HG03520 (cell line): ENCODE results near the gene PLCH1.

Source experiments
- ATAC-seq: cut with Tn5 transposase; IDR thresholded peaks from one replicate; pipeline ENCODE4 v1.9.1; 2021; ENCODE audit warnings: mild to moderate bottlenecking, moderate library complexity; ENCODE audit not compliant: unreplicated experiment

Gene PLCH1

DNA sequence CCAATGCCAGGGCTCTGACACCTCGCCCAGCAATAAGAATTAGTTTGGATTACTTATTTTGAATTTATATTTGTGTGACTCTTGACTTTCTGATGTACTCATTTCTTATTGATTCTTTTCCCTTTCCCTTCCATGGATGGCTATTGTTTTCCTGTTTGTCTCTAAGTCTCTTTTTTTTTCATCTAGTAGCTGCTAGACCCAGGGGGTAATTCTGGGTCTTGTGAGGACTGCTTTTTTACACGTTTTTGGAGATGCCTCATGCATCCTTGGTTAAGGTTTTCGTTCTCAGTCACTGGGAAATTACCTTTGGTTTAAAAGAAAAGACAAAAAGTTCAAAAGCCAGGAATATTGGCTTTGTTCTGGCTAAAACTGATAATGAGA is 381.2 kb downstream of the PLCH1 start:
- no peak for ATAC-seq

DNA sequence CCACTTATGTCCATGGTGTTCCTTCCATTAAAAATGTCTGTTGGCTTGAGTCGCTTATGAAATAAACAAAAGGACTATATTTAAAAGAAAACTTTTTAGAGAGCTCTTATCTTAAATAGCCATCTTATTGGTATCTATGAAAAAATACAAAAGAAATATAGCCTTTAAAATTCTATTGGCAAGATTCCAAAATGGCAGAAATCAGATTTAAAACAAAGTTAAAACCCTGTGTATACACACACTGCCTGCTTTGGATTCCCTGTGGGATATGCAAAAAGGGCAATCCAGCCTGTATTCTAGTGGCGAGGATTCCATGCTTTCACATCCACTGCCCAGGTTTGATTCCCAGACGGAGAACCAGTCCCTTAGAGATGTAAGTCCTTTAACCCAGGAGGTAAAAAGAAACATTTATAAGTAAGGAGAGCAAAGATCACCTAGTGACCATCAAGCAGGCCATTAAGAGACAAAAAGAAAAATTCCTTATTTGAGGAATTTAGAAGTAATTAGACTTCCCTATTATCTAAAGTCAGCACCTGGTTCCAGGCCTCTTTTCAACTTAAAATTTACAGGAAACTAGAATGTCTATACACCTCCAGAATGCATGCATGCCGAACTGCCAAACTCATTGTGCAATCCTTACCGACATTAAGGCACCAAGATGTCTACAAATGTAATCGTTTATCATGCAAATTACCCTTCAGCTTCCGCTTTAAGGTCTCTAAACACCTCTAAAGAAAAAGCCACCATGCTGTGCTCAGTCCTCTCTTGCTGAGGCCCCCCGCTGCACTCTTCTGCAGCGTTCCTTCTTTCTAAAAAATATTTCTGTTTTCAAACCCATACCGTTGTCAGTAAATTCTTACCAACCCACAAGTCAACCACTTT is 381.8 kb downstream of the PLCH1 start:
- ATAC-seq: no peak

DNA sequence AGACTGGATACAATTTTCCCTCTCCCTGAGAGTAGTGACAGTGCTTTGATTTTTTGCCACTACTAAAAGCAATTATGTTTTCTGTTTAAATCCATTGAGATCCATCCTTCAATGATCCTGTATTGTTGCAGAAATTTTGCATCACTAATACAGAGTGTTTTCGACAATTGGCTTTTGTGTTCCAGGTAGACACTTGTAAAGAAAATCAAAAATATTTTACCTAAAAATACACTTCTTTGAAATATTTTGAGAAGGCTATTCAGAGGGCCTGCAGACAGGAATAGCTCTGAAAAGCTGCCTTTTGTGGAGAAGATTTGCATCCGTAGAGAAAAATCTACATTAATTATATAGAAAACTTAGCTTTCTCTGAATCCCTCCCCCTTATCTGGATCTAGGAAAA is 384.6 kb downstream of the PLCH1 start:
- ATAC-seq: no peak

DNA sequence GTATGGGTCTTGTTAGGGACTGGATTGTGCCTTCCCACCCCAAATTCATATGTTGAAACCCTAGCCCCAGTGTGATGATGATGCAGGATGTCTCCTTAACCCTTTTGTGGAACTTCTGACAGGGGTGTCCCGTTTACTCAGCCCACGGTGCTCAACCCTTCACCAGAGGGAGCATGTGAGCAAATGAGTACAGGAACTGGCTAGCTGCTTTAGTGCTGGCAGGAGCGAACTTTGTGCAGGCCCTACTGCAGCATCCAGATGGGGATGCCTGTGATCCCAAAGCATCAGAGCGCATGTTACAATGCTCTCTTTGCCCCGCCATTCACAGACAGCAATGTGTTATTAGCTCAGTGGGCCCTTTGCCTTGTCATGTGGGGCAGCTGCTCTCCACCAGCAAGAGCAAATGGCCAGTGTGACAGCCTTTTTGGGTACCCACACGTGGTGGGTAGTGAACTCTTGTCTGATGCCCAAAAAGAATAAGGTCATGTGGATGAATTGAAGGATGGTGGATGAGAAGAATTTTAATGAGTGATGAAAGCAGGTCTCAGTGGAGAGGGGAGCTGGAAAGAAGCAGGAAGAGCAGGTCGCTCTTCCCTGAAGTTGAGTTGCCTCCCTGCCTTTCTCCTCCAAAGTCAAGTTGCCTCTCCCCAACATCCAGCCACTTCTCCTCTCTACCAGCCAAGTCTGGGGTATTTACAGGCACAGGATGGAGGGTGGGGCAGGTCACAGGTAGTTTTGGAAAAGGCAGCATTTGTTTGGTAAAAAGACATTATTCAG is 388.1 kb downstream of the PLCH1 start:
- ATAC-seq: no peak

DNA sequence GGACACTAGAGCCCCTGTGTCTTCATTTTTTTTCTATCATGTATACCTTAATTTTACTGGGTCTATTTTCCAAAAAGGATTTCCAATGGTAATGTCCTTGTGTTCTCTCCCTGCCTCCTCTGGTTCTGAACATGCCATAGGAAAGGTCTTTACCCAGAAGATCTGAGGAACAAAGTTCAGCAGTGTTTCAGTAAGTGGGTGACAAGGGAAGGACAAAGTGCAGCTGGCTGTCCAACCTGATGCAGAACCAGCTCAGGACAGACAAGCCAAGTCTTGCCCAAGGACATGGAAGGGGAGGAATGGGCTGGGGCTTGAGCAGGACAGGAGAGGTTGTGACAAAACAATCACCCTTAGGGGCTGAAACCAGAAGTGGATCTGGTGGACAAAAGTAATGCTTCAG is 390.2 kb downstream of the PLCH1 start:
- no peak for ATAC-seq

DNA sequence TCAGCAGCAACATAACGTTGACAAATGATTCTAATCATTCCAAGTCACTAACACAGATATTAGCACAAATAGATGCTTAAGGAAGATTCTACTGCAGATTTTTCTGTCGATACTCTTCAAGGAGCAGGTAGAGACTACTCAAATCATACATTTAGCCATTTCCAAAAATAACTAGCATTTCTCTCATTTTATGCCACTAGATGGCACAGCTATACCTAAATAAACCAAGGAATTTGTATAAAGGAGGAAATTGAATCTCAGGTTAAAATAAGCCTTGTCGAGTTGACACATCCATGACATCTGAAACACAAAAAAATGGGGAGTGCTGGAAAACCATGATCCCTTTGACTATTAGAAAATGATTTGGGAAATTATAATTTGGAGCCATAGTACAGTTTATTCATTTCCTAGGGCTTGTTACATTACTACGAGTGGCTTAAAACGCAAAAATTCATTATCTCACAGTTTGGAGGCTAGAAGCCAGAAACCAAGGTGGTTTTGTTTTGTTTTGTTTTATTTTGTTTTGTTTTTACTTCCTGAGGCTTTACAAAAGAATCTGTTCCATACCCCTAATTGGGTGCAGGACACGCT is 391.9 kb downstream of the PLCH1 start:
- ATAC-seq: no peak

DNA sequence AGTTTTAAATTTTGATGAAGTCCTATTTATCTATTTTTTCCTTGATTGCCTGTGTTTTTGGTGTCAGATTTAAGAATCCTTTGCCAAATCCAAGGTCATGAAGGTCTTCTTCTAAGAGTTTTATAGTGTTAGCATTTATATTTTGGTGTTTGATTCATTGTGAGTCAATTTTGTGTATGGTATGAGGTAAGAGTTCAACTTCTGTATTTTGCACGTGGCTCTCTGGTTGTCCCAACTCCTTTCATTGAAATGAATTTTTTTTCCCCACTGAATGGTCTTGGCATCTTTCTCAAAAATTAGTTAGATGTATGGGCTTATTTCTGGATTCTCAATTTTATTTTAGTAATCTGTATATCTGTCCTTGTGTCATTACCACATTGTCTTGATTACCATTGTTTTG is 394.3 kb downstream of the PLCH1 start:
- ATAC-seq: no peak

DNA sequence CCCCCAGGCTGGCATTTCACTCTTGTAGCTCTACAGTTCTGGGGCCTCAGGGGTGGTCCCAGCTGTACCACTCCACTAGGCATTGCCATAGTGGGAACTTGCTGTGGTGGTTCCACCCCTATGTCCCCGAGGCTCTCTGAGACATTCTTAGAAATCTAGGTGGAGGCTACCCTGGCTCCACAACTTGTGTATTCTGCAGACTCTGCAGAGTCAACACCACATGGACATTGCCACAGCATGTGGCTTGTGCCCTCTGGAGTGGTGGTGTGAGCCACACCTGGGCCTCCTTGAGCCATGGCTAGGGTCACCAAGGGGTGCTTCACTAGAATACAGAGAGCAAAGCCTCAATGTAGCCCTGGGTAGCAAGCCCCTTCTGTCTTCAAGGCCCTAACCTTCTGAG is 397.0 kb downstream of the PLCH1 start:
- no peak for ATAC-seq

DNA sequence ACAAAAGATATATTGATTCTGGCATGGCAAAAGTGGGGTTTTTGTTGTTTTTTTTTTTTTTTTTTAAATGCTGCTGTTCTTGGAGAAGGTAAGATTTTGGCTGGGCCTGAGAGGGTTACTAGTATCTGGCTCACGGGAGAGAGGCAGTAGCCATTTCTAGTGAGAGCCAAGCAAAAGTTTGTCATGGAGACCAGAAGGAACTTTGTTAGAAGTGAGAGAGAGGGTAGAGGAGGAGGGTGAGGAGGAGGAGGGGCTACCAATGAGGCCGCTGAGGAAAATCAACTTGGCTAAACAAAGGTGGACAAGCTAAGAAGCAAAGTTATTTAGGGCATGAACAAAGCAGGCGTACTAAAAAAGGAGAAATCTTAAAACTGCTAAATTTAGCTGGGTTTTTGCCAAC is 402.5 kb downstream of the PLCH1 start:
- ATAC-seq: no peak

DNA sequence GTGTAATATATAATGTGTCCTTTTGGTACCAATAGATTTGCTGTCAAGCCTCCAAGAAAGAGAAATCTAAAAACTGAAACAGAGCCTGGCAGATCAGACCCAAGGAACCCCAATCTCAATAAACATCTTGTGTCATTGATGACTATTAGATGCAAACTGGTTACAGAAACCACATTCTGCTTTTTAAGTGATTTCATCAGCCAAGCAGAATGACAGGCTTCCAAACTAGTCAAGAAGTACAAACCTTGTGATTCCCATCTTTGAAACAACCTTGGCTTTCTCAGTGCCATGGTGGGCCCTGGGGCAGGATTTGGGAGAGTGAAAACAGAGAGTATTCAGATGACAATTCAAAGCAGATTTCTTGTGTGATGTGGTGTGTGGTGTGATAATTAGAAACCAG is 405.8 kb downstream of the PLCH1 start:
- no peak for ATAC-seq

DNA sequence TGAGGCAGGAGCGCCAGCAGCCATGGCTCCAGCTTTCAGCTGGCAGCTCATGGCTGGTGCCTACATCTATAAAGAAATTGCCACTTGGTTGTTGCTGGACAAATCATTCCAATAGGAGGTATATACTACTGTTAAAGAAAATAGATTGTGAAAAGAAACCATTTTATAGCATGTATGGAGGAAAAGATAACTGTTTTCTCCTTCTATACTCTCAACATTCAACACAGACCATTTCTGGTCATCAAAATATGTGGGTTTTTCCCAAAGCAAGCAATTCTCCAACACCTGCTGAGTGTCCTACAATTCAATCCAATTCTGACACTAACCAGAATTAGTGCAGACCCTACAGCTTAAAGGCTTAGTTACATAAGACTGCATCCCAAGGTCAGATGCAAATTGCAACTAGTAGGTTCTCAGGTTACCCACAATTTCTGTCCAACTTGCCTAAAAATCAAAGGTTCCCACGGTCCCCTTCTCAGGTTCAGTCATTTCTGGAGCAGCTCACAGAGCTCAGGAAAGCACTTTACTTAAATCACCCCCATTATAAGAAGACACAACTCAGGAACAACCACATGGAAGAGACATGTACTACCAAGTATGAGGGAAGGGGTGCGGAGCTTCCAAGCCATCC is 409.0 kb downstream of the PLCH1 start:
- ATAC-seq: no peak

DNA sequence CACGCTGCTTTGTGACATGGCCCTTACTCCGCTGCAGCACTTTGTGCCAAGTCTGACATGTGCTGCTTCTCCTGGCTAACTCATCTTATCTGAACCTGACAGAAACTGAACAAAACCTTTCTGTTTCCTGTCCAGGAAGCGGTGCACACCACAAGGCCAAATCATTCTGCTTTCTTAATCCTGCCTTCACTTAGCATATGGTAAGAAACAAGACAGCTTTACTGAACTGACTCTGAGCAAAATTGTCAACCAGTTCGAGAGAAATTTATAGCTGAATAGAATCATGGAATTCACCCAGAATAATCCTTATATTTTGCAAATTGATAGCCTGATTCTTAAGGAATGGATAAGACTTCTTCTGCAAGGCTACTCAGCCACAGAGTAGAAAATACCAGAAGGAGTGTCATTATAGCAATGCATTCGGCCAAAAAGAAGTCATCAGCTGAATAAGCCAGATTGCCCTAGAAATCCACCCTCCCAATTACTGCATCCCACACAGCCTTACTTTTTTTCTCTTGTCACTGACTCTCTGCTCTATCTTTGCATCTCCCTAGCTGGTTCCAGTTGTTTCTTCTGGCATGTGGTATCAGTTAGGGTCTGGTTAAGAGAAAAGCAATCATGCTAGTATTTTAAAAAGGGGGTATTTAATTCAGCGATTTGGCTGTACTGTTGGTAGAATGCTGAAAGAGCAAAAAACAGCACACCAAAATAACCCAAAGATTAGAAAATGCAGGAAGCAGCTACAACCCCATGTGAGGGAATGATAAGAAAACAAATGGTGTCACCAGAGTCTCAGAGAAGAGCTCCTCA is 409.8 kb downstream of the PLCH1 start:
- peak; percentile 86 for ATAC-seq

DNA sequence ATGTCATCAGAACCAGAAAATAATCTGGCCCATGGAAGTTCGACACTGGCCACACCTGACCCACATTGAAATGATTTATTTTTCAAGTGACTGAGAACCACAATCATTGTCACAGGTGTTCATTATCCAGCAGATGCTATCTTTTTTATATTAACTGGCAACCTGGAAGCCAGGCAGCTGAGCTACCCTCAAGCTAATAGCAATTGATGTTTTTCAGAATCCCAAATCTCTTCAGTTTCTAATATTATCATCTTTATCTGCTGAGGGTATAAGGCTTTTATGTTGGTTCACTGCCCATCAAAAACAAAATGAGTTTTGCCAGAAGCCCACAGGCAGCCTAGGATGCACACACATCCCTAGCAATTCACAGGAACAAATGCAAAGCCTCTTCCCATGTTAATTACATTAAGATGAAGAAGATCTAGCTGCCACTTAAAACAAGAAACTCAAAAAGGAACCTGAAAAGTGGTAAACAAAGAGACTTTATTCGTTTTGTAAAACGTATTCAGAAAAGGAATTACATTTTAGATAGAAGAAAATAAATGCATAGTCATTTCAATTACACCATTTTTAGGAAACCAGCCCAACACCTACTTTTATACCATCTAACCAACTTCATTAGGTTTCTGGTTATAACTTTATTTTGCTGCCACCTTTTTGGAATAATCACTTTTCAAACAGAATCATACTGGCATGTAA is 410.5 kb downstream of the PLCH1 start:
- no peak for ATAC-seq

DNA sequence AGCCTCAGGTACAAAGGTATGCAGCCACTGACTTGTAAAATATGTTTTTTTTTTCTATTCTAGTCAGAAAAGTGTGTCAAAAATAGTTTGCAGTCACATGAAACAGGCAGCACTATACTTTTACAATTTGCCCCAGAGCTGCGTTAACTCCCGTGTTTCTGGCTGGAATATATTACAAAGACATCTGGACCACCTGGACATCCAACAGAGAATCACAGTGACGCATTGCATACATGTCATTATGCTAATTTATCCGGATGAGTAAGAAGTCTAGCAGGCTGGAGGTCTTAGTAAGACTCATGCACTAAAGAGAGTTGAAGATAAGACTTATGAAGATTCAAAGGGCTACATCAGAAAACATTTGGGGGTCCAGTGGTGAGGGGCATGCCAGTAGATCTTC is 412.2 kb downstream of the PLCH1 start:
- no peak for ATAC-seq

DNA sequence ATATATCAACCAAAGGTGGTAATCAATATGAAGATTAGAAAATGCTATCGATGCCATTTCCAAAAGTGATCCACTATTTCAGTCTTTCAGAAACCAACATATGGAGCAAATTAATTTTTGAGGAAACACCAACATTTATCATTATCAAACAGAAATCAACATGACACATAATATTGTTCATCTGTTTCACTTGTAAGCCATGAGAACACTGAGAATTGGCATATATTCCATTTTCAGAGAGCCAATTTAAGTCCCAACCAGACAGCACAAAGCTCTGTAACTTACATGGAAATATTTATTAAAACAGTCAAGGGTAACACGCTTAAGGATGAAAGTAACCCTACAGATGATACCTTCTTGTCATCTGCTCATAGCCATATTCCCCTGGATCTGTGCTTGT is 413.8 kb downstream of the PLCH1 start:
- no peak for ATAC-seq

DNA sequence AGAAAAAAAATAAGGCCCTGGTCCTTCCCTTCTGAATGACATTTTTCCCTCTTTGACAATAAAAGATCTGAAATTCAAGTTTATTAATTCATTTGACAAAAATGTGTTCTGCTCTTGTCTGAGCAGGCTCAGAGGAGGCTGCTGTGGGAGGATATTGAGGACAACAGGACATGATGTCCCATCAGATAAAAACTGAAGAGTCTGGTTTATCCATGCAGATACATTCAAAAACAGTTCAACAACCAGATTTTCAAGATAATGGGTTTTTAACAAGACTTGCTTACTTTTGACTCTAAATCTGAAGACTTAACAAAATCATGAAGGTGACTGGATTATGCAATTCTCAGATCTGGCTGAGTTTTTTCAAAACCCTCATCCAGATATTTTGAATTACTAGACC is 414.5 kb downstream of the PLCH1 start:
- ATAC-seq: no peak

DNA sequence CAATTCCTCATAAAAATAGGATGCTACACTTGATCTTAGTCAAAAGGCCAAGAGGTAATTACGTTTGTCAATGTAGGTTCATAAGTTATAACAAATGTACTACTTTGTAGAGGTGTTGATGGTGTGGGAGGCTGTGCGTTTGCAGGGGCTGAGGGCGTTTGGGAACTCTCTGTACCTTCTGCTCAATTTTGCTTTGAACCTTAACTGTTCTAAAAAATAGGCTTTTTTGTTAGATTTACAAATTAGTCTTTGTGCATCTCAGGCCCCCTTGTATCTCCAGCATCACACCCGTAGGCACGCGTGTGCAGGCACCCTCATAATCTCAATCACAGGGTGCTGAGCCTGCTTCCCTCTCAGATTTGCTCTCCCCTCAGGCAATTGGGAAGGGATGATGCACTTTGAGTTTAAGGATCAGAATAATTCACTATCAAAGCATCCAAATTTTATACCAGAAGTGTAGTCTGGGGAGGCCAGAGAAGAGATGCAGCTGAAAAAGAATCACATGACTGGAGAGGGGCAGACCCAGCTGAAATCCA is 415.3 kb downstream of the PLCH1 start:
- ATAC-seq: no peak

DNA sequence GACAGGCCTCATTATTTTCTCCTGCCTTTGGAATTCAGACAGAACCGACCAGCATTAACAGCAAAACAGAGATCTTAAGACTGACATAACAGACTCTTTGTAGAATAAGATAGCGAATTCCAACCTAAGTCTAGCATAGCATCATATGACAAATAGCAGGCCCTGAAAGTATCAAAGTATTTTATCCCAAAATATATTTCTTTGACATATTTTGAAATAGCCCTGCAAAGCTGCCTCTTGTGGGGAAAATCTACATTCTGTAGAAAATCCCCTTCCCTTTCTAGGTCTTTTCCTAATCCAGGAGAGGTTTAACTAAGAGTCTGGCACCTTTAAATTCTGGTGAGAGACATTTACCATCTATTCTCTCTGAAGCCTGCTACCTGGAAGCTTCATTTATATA is 417.0 kb downstream of the PLCH1 start:
- no peak for ATAC-seq

DNA sequence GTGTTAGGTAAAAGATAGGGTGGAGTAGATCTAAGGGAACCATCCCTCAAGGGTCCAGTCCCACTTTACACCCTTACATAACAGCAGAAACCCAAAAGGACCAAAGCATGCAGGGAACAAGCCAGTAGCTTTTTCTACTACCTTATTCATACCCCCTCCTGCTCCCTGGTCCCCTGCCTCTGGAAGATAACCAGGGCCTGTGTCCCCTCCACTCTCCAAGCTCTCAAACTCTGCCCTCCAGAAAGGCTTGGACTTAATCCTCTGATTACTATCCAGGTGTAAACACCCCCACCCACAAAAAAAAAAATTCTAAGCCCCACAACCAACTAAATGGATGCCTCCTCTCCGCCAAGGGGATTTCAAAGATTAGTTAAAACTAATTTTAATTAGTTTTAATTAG is 417.4 kb downstream of the PLCH1 start:
- ATAC-seq: no peak

DNA sequence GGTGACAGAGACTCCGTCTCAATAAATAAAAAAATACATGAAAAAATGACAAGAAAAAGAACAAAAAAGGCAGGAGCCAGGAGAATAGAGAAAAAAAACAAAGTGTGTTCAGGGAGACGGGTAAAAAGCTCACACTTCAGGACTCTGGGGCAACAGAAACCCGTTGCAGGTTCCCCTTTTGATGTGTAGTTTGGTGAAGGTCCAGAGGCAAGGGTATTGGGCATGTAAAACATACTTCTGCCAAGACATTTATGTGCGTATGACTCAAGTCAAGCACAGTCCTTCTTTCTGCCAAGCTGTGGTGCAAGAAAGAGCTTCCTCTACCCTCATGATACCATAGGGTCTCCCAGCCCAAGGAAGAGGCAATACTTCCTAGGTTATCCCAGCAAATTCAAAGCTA is 418.0 kb downstream of the PLCH1 start:
- no peak for ATAC-seq
